NCI-H2171 (cell line): ENCODE results near the gene GRK3.

Experiments used
- DNase-seq: peaks from one replicate; lab custom pipeline; 2025; lab: John Stamatoyannopoulos, UW

The GRK3 gene

DNA sequence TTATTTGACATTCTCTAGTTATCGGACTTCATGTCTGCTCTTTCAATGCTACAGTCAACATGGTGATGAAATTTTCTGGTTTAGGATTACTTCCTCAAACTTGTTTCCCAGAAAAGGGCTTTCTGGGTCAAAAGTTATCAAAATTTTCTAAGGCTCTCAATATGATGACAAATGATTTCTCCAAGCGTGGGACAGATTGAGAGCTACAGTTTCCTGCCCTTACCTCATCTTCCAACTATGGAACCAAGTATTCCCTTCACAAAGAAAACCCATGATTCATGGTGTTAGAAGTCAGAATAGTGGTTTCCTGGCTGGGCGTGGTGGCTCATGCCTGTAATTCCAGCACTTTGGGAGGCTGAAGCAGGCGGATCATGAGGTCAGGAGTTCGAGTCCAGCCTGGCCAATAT lies 195.4 kb downstream of the GRK3 start:
- DNase-seq, result no peak

DNA sequence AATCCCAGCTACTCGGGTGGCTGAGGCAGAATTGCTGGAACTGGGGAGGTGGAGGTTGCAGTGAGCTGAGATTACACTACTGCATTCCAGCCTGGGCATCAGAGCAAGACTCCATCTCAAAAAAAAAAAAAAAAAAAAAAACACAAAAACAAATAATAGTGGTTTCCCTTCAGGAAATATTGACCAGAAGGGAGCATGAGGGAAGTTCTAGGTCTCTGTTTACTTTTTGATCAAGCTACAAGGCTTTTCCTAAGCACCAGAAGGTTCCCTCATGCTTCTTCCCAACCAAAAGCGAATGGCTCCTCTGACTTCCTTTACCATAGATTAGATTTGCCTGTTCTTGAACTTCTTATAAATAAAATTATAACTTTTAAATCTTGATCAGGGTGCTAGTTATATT lies 195.8 kb downstream of the GRK3 start:
- DNase-seq, result no peak

- DNase-seq, result no peak
Observed at GRCh38 chr22:25760848-25761595, 196.5 kb downstream of the GRK3 start.

- DNase-seq, result no peak
Observed at GRCh38 chr22:25762147-25762546, 197.7 kb downstream of the GRK3 start.

GRCh38 chr22:25763239-25763777 lies 198.8 kb downstream of the GRK3 start:
- no peak for DNase-seq

DNA sequence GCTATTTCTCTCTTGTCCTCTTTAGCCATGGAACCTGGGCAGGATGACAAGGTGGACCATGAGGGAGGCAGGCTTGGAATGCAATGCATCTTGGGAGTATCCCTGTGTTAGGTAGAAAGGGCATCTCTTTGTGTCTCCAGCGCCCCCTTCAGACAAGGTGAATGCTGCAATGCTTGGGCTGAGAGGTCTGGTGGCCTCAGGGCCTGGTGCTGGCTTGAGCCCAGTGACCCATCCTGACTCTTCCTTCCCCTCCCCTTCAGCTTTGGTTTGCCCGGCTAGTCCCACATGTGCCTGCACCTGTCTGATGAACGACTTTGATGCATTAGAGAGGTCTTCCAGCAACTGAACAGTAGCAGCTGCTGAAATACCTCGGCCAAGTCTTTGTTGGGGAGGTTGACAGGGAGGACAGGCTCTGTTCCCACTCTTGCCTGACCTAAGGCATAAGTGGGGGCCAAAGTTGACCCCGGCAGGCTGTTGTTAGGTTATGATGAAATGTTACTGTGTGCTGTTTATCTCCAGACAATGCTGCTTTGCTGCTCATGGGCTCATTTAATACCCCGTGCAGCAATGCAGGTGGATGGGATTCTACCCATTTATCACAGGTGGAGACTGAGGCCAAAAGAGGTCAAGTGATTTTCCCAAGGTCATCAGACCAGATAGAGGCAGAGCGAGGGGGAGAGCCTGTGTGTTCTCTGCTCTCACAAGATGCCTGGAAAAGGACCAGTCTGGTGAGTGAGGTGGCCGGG lies 200.0 kb downstream of the GRK3 start:
- DNase-seq, result no peak

DNA sequence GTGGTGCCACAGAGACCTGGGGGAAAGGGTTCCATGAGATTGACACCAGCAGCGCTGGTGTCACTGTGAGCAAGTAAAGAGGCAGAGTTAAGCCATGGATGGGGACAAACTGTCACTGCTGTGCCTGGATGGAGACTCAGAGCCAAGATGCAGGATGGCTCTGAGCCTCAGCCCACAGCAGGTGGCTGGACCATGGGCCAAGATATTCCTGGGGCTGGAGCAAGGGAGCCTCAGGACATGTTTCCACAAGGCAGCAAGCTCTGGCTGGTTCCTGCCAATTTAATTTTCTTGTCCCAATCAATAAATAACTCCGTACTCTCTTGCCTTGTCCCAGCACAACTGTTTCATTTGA lies 200.5 kb downstream of the GRK3 start:
- DNase-seq, result no peak

- no peak for DNase-seq
Observed at GRCh38 chr22:25765801-25766200, 201.3 kb downstream of the GRK3 start.

- DNase-seq, result no peak
Observed at GRCh38 chr22:25766418-25766817, 201.9 kb downstream of the GRK3 start.

DNA sequence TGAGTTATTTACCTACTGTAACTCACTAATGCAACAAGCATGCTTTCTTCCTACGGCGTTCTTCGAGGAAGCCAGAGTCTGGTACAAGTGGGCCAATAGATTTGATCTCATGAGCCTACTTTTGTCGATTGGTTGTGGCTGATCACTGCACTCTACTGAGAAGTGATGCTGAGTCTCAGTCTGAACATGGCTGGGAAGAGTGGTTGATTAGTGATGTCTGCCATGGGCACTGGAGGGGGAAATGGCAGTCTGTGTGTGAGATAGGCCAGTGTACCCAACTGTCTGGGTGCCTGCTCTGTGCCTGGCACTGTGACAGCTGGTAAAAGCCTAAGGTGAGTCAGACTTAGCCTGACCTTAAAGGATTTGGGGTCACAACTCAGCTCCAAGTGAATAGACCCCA lies 205.9 kb downstream of the GRK3 start:
- no peak for DNase-seq

DNA sequence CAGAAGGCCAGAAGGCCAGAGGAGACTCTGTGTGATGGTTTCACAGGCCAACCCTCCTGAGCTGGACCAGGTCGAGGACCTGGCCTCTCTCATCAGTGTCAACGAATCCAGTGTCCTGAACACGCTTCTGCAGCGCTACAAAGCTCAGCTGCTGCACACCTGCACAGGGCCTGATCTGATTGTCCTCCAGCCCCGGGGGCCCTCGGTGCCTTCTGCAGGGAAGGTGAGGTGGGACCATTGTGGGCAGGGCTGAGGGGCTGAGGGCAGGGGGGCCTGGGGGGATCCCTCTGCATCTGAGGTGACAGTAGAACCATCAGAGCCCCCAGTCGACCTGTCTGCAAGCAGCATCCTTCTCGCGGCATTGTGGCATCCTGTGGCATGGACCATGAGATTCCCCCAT lies 207.8 kb downstream of the GRK3 start:
- no peak for DNase-seq

GRCh38 chr22:25774575-25775026 lies 210.1 kb downstream of the GRK3 start:
- peak; percentile 16 for DNase-seq

GRCh38 chr22:25775531-25775930 lies 211.1 kb downstream of the GRK3 start:
- DNase-seq, result no peak

GRCh38 chr22:25777411-25777810 lies 212.9 kb downstream of the GRK3 start:
- no peak for DNase-seq

DNA sequence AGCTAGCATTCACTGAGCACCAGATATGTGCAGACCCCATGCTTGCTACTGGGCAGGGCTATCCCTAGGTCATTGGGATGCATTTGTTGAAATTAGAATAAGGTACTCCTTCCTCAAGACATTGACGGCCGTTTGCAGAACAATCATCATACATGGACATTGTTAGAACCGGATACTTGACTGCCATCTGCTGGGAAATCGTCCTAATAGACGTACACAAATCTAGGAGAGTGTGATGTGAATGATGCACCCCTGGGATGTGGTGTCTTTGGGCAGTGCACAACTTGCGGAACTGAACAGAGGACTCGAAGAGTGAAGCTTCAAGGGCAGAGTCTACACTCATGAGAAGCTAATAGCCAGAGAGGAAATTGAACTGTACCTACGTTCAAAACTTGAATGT lies 213.4 kb downstream of the GRK3 start:
- DNase-seq, result no peak
